PC-3 (cell line): ENCODE results near the gene TMC2. TPM values are rescaled to one million over a fixed set of nuclear protein-coding genes. Genes with fewer than 3 reads are reported as not detected.

Experiments used
- ATAC-seq: fragments of 200-7000 bp; cut with Tn5 transposase; 2 replicates; pipeline ENCODE4 v1.9.1; 2020; ENCODE audit warnings: mild to moderate bottlenecking, moderate library complexity
- BruUV-seq: library from RNA; stranded (reverse); fragments of 400-500 nt; replicated peaks from 2 replicates; lab custom pipeline; 2021; lab: Mats Ljungman, UMichigan
- CTCF ChIA-PET: fragments of 300-600 bp; sonication (Branson Sonifier 250); formaldehyde crosslinking; loops from one replicate; lab custom pipeline; 2022; ENCODE audit warnings: antibody characterized with exemption; lab: Charles Lee
- POLR2A ChIA-PET: fragments of 300-600 bp; sonication (Branson Sonifier 250); formaldehyde crosslinking; loops from one replicate; lab custom pipeline; 2022; ENCODE audit warnings: antibody characterized with exemption; ENCODE audit not compliant: unreplicated experiment; lab: Charles Lee
- DNase-seq: peaks from one replicate; pipeline ENCODE4 v3.0.0-alpha.2; 2015
- H2AFZ ChIP-seq: fragments of 300-600 bp; sonication (generic); 2 replicates; pipeline ENCODE4 v1.6.0; 2016; ENCODE audit warnings: antibody characterized with exemption, low read length
- H3F3A ChIP-seq: fragments of 300-600 bp; sonication (generic); one replicate; pipeline ENCODE4 v1.6.0; 2017; ENCODE audit warnings: antibody characterized with exemption, low read length, control low read depth, mild to moderate bottlenecking; ENCODE audit not compliant: unreplicated experiment
- H3K27ac ChIP-seq: fragments of 300-600 bp; sonication (generic); 2 replicates; pipeline ENCODE4 v1.5.1; 2016; ENCODE audit warnings: mild to moderate bottlenecking, low read length
- H3K27me3 ChIP-seq: fragments of 300-600 bp; sonication (generic); 2 replicates; pipeline ENCODE4 v1.6.1; 2016; ENCODE audit warnings: low read length, mixed read lengths
- H3K36me3 ChIP-seq: fragments of 300-600 bp; sonication (generic); 2 replicates; pipeline ENCODE4 v1.6.1; 2016; ENCODE audit warnings: low read depth, mixed run types, low read length, mixed read lengths
- H3K4me1 ChIP-seq: fragments of 300-600 bp; sonication (generic); 2 replicates; pipeline ENCODE4 v1.5.1; 2016; ENCODE audit warnings: low read length; ENCODE audit not compliant: insufficient read depth
- H3K4me2 ChIP-seq: fragments of 300-600 bp; sonication (generic); 2 replicates; pipeline ENCODE4 v1.6.0; 2016; ENCODE audit warnings: low read length
- H3K4me3 ChIP-seq: fragments of 300-600 bp; sonication (generic); 2 replicates; pipeline ENCODE4 v1.5.1; 2016; ENCODE audit warnings: mild to moderate bottlenecking, low read length, mixed read lengths
- H3K79me2 ChIP-seq: fragments of 300-600 bp; sonication (generic); 2 replicates; pipeline ENCODE4 v1.6.1; 2017; ENCODE audit warnings: low read length, mixed read lengths
- H3K9ac ChIP-seq: fragments of 300-600 bp; sonication (generic); 2 replicates; pipeline ENCODE4 v1.6.0; 2016; ENCODE audit warnings: mild to moderate bottlenecking, low read length
- H3K9me2 ChIP-seq: fragments of 300-600 bp; sonication (generic); replicated peaks from 2 replicates; pipeline ENCODE4 v1.6.1; 2016; ENCODE audit warnings: mixed run types, low read length, mixed read lengths
- H3K9me3 ChIP-seq: fragments of 300-600 bp; sonication (generic); 2 replicates; pipeline ENCODE4 v1.6.1; 2016; ENCODE audit warnings: low read length, mixed read lengths
- H4K20me1 ChIP-seq: fragments of 300-600 bp; sonication (generic); 2 replicates; pipeline ENCODE4 v1.6.1; 2016; ENCODE audit warnings: low read length, mixed read lengths
- CTCF ChIP-seq: fragments of 300-600 bp; sonication (generic); conservative IDR thresholded peaks from 2 replicates; pipeline ENCODE4 v1.5.1; 2017; ENCODE audit warnings: antibody characterized with exemption, low read depth, mild to moderate bottlenecking, low read length
- EZH2 ChIP-seq: fragments of 300-600 bp; sonication (generic); IDR thresholded peaks from one replicate; pipeline ENCODE4 v1.6.1; 2017; ENCODE audit warnings: antibody characterized with exemption, mild to moderate bottlenecking, low read length; ENCODE audit not compliant: unreplicated experiment
- EZH2phosphoT487 ChIP-seq: fragments of 300-600 bp; sonication (generic); IDR thresholded peaks from 2 replicates; pipeline ENCODE4 v1.6.1; 2018; ENCODE audit warnings: mild to moderate bottlenecking, antibody characterized with exemption, low read length, borderline replicate concordance
- intact Hi-C: fragments of 100-400 bp; cut with micrococcal nuclease; formaldehyde crosslinking; loops from 2 replicates; pipeline ENCODE4 v1.9.0; 2023
- total RNA-seq: library from RNA; depleted of rRNA; stranded (reverse); fragments of >200 nt; gene quantifications from 2 replicates; pipeline ENCODE4 v1.2.3, GENCODE V29; 2014

The TMC2 gene
- total RNA-seq, 1 experiment from 2014 or later: not detected

- H3K27me3 ChIP-seq: no peaks in the 10 kb centered on the region
- H3K9me3 ChIP-seq: no peaks in the 10 kb centered on the region
- intact Hi-C loops: no loop called here
- H2AFZ ChIP-seq: no peak overlapping the region
- DNase-seq (peak; percentile 36), ATAC-seq (peak; percentile 37)
- POLR2A ChIA-PET: no interaction called here
- no peak for TF ChIP-seq EZH2
- TF ChIP-seq CTCF: no peak
- TF ChIP-seq EZH2phosphoT487: no peak
- no peak overlapping the region for H3K4me3 ChIP-seq
- no peak overlapping the region for H3K4me2 ChIP-seq
- no TSS peak for BruUV-seq
- peaks cover 78% of the 10 kb centered on the region for H3K36me3 ChIP-seq
- CTCF ChIA-PET: no interaction called here
- H4K20me1 ChIP-seq: peaks cover 60% of the 10 kb centered on the region
- H3K79me2 ChIP-seq: peaks cover 56% of the 10 kb centered on the region
- H3F3A ChIP-seq: peaks cover 50% of the 10 kb centered on the region
- no peaks in the 10 kb centered on the region for H3K9me2 ChIP-seq
- H3K9ac ChIP-seq: no peak overlapping the region
- peaks cover 26% of the 10 kb centered on the region for H3K4me1 ChIP-seq
- no peak overlapping the region for H3K27ac ChIP-seq
These were observed 122.3 kb downstream of the TMC2 start for GRCh38 chr20:2658414-2659354.

GRCh38 chr20:2659547-2659946 is 123.2 kb downstream of the TMC2 start:
- ATAC-seq (no peak), DNase-seq (no peak)
- no TSS peak for BruUV-seq
- Histone ChIP-seq H3K9ac (no peak overlapping the region), H2AFZ (no peak overlapping the region), H3F3A (peaks cover 42% of the 10 kb centered on the region), H3K9me2 (no peaks in the 10 kb centered on the region), H3K79me2 (peaks cover 51% of the 10 kb centered on the region), H3K9me3 (no peaks in the 10 kb centered on the region), H4K20me1 (peaks cover 51% of the 10 kb centered on the region), H3K27ac (no peak overlapping the region), H3K4me2 (no peak overlapping the region), H3K4me3 (no peak overlapping the region), H3K4me1 (peaks cover 23% of the 10 kb centered on the region), H3K36me3 (peaks cover 69% of the 10 kb centered on the region), H3K27me3 (no peaks in the 10 kb centered on the region)
- no peak for TF ChIP-seq CTCF
- intact Hi-C loops: no loop called here
- POLR2A ChIA-PET: no interaction called here
- CTCF ChIA-PET: no interaction called here

GRCh38 chr20:2663364-2663886 is 127.1 kb downstream of the TMC2 start:
- TF ChIP-seq CTCF (no peak), EZH2 (no peak), EZH2phosphoT487 (no peak)
- DNase-seq (no peak), ATAC-seq (no peak)
- BruUV-seq: TSS peak; percentile 59
- ChIA-PET POLR2A (no interaction called here), CTCF (no interaction called here)
- peaks cover 12% of the 10 kb centered on the region for H3K4me1 ChIP-seq
- H3F3A ChIP-seq: peaks cover 8% of the 10 kb centered on the region
- peak overlapping the region; percentile 92 for H3K4me2 ChIP-seq
- H4K20me1 ChIP-seq: peaks cover 12% of the 10 kb centered on the region
- intact Hi-C loops: no loop called here
- peak overlapping the region; percentile 69; the same call in 1 of the 2 replicates for H3K27ac ChIP-seq
- H3K9me3 ChIP-seq: no peaks in the 10 kb centered on the region
- H3K9ac ChIP-seq: peak overlapping the region; percentile 94
- no peaks in the 10 kb centered on the region for H3K9me2 ChIP-seq
- H3K79me2 ChIP-seq: peaks cover 26% of the 10 kb centered on the region
- peaks cover 31% of the 10 kb centered on the region for H3K36me3 ChIP-seq
- peak overlapping the region; percentile 85; the same call in 1 of the 2 replicates for H2AFZ ChIP-seq
- H3K27me3 ChIP-seq: no peaks in the 10 kb centered on the region
- peak overlapping the region; percentile 98 for H3K4me3 ChIP-seq
